ENCODE measurements around the gene USP50.
A peak's percentile ranks its signal among the peaks of the same experiment; 100 is the strongest.
"Not testable (repeated sequence)": the region's sequence is repeated elsewhere in the genome, so short reads cannot be mapped to it uniquely, and the experiment has no call there.

Gene USP50

DNA sequence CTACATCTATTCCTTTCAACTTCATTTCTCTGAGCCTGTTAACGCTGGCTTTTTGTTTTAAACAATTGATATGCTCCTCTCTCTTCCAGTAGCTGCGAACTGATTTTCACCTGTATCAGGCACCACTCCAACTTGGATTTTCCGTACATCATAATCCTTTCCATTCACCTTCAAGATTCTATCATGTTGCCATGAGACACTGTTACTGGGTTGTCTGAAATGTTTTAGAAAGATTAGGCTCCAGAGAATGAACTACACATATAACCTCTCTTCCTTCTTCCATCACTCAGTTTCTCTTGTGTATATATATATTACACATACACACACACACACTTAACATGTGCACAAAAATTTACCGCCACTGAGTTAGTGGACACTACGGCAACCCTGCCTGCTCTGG, at the start of gene USP50:
Gene USP50 (minus strand): TSS at position 101 of the 400 bp plus-strand sequence. CDS start 141 bp downstream, outside the sequence.
- no peak for DNase-seq

DNA sequence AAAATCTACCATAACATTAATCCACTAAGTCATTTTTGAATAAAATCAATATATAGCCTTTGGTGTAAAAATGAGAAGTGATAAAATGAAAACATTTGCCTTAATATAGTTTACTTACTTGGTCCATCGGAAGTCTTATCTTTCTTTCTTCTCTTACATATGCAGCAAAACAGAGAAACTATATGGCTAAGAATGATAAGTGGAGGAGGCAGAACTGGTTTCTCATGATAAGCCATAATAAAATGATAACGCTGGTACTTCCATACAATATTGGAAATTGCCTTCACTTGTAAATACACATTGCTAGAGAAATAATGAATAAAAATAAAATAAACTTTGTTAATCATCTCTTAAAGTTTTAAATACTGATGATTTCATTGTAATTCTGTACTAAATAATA, 47.8 kb upstream of the USP50 start:
- DNase-seq = no peak

DNA sequence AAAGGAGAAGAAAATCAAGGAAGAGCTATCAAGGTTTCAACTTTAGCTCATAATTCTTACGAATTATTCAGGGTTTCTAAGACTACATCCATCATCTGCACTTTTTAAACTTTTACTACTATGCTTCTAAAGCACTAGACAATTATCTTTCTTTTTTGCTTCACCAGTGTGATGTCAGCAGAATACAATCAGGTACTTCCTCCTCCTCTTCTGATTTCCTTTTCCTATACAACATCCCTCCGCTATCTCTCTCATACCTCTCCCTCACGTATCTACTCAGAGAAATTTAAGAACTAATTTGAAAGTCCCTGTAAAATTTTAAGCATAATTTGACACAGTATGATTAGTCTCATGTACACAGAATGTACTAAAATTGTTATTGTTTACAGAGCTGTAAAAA, 47.3 kb upstream of the USP50 start:
- no peak for DNase-seq

- DNase-seq = no peak
These were observed 43.8 kb upstream of the USP50 start for GRCh38 chr15:50590288-50590687.

DNA sequence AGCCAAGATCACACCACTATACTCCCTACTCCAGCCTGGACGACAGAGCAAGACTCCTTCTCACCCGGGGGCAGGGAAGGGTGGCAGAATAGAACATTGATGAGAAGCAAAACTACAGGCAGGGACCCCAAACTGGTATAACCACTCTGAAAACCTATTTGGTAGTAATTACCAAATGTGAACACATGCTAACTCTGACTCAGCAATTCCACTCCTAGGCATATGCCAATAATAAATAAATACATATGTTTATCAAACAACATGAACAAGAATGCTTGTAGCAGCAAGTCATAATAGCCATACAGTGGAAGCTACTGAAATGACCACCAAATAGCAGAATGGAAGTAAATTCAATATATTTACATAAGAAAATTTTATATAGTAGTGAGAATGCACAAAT, 31.0 kb upstream of the USP50 start:
- DNase-seq = no peak

DNA sequence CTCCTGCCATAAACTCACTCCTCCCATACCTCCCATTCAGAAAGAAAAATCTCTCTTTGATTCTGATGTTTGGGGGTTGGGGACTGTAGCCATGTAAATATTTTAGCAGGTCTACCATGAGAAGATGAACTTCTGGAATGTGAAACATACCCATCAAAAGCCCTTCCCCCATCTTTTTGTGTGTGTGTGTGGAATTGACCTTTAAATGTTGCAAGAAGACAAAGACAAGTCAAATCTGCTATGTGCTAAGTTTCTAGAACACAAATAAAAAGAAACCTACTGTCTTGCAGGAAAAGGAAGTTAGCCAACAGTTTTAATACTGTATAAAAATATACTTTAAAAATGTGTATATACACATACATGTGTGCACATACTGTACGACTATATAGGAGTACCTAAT, 29.7 kb upstream of the USP50 start:
- DNase-seq = peak; percentile 67

- DNase-seq = peak; percentile 61
These were observed 27.4 kb upstream of the USP50 start for GRCh38 chr15:50573842-50574241.

DNA sequence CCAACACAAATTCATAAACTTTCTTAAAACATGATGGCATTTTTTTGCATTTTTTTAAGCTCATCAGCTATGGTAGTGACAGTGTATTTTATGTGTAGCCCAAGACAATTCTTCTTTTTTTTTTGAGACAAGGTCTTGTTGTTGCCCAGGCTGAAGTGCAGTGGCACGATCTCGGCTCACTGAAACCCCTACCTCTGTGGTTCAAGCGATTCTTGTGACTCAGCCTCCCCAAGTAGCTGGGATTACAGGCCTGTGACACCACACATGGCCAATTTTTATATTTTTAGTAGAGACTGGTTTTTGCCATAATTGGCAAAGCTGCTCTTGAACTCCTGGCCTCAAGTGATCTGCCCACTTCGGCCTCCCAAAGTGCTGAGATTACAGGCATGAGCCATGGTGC, 17.3 kb upstream of the USP50 start:
- DNase-seq = no peak

GRCh38 chr15:50562735-50563640, 16.5 kb upstream of the USP50 start:
- DNase-seq = no peak

DNA sequence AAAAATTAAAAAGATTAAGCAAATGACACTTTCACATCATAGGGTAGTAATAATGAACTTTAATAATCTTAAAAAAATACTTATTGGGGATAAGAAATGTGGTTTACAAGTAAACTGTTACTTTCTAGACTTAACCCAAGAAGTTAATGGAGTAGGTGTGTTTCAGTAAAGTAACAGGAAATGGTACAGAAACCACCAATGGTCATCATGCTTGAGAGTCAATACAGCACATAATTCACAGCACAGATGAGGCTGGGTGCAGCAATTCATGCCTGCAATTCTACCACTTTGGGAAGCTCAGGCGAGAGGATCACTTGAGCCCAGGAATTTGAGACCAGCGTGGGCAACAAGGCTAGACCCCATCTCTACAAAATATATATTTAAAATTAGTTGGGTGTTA, 11.5 kb upstream of the USP50 start:
- DNase-seq = no peak

- no peak for DNase-seq
These were observed 10.3 kb upstream of the USP50 start for GRCh38 chr15:50556642-50557371.

GRCh38 chr15:50552238-50552637, 5.8 kb upstream of the USP50 start:
- DNase-seq = no peak

DNA sequence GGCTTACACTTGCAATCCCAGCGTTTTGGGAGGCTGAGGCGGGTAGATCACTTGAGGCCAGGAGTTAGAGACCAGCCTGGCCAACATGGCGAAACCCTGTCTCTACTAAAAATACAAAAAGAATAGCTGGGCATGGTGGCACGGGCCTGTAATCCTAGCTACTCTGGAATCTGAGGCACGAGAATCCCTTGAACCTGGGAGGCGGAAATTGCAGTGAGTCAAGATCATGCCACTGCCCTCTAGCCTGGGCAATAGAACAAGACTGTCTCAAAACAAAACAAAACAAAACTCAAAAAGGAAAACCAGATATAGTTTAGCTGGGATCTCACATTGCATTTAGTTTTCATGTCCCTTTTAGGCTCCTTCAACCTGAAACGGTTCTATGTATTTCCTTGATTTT, 2.9 kb upstream of the USP50 start:
- DNase-seq = no peak

DNA sequence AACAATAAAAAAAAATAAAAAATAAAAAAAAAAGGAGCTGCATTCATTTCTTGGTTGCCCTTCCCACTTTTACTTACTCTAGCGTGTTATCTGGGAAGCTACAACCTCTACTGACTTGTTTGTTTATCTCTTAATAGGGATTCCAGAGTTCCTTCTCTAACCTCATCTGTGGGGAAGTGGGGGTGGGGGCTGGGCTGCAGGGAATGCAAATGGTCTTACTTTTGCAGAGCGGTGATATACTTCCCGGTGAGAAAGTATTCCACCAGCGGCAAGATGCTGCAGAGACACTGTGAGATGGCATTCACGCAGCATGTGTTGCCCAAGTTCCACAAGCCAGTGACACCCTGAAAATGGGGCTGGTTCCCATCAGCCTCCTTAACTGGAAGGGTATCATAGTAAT, 2.1 kb downstream of the USP50 start:
- DNase-seq = no peak

DNA sequence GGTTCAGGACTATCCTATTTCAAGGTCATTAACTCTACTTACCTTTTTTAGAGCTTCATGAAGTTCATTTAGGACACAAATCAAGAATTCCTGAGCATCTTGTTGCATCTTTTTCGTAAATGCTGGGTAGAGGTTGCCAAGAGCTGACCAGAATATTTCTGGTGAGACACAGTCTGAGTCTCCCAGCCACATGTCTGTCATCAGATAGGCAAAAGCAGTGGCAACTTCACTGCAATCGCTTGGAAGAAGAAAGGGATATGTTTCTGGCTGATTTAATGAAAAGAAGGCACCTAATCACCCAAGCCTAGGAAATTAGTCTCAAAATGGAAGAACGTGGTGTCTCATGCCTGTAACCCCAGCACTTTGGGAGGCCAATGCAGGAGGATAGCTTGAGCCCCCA, 2.9 kb downstream of the USP50 start:
- DNase-seq = no peak

DNA sequence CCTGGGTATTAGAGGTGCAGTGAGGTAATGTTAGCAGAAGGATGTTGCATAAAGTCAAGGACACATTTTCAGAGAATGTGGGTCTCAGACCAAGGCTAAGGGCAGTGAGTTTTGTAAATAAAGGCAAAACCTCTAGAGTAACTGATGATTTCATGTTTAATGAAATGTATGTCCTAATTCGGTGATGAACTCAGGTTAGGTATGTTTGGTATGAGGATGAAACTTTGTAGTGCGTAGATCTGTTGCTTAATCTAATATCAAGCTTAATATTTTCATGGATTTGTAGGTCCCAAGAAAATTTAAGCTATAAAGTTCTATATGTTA, 3.6 kb downstream of the USP50 start:
- DNase-seq = no peak

DNA sequence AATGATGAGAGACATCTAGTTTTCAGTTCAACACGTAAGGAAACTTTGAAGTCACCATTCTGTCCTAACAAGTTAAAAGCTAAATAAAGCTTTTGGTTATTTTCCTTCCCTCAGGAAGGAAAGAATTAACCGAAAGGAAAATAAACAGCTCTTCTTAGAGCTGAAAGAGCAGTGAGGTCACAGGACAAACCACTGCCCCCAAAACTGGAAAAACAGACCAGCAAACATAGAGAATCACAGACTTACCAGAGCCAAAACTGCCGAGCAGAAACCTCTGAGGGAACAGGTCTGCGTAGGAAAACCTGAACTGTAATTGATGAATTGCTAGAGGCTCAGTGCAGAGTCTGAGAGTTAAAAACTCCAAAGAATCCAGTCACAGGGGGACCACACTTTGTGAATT, 14.7 kb downstream of the USP50 start:
- DNase-seq = no peak

DNA sequence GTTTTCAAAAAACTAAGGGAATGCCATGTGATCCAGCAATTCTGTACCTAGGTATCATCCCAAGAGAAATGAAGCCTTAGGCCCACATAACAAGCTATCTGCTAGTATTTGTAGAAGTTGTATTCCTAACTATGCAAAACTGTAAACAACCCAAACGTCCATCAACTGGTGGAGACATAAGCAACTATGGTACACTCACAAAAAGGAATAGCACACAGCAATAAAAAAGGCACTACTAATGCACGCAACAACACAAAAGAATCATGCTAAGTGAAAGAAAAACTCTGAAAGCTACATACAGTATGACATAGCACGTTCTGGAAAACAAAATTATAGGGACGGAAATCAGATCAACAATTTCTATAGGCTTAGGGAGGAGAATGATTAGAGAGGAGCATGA, 15.3 kb downstream of the USP50 start:
- no peak for DNase-seq

DNA sequence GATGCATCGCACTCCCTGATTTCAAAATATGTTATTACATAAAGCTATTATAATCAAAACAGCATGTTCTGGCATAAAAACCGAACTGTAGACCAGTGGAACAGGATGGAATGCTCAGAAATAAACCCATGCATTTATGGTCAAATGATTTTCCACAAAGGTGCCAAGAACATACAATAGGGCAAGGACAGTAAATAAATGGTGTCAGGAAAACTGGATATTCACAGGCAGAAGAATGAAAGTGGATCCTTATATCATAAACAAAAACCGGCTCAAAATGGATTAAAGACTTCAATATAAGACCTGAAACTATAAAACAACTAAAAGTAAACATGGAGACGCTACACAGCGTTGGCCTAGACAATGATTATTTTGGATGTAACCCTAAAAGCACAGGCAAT, 22.6 kb downstream of the USP50 start:
- DNase-seq = no peak

GRCh38 chr15:50519740-50520425, 26.6 kb downstream of the USP50 start:
- no peak for DNase-seq

DNA sequence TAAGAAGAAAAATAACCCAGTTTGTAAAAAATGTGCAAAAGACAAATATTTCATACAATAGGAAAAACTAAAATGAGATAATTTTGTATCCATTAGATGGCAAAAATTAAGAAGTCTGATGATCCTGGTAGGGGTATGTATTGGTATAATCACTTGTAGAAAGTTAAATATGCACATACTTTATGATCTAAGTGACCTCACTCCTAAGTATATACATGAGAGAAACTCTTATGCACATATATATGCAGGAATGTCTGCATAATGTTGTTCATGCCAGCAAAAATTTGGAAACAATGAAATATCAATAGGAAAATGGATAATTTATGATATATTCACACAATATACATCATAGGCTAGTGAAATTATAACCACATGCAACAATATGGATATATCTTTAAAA, 33.5 kb downstream of the USP50 start:
- DNase-seq = no peak

- DNase-seq = no peak
These were observed 40.3 kb downstream of the USP50 start for GRCh38 chr15:50506121-50506520.

DNA sequence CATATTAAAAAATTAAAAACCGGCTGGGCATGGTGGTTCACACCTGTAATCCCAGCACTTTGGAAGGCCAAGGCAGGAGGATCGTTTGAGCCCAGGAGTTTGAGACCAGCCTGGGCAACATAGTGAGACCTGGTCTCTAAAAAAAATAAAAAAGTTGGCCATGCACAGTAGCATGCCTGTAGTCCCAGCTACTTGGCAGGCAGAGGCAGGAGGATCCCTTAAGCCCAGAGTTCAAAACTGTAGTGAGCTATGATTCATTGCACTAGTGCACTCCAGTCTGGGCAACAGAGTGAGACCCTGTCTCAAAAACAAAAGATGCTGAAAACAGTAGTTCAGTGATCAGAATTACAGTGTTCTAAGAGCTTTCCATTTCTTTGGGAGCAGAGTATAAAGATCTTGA, 40.8 kb downstream of the USP50 start:
- not testable (repeated sequence) for DNase-seq

DNA sequence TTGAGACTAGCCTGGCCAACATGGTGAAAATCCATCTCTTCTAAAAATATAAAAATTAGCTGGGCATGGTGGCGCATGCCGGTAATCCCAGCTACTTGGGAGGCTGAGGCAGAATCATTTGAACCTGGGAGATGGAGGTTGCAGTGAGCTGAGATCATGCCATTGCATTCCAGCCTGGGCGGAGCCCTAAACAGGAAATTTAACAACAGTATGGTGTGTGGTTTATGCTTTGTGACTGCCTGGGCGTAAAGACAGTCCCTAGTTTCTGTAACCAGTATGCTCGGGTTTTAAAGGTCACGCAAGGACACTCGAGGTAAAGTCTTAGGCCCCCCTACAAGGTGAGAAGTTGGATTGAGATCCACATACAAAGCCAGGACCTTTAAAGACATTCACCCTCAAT, 43.3 kb downstream of the USP50 start:
- DNase-seq = no peak

All from suppressor macrophage treated with lipopolysaccharide for 4 hours (primary cell).